ENCODE measurements around the gene GAL3ST2. TPM values are rescaled to one million over a fixed set of nuclear protein-coding genes. Genes with fewer than 3 reads are reported as not detected.

Gene GAL3ST2
- total RNA-seq, 2 donors from 2014 or later: 0.49 to 2.2 TPM

GRCh38 chr2:241762933-241763369 is 13.7 kb upstream of the GAL3ST2 start:
- Histone ChIP-seq H3K9me3 (no peaks in the 10 kb centered on the region), H3K36me3 (peaks cover 16% of the 10 kb centered on the region), H3K4me1 (ENCODE audit: control insufficient read depth in 1 of 2, low read depth in 2 of 2) (no peaks in the 10 kb centered on the region), H3K4me3 (no peak overlapping the region), H3K27ac (no peak overlapping the region), H3K27me3 (replicated peaks; ENCODE audit: insufficient read depth) (no peaks in the 10 kb centered on the region)
- TF ChIP-seq CTCF (IDR thresholded peaks at IDR 0.05): no peak
- DNase-seq (ENCODE audit: low spot score) (no peak), ATAC-seq (ENCODE audit: insufficient number of reproducible peaks, low FRiP score, low read depth) (no peak)

GRCh38 chr2:241763551-241764274 is 12.9 kb upstream of the GAL3ST2 start:
- no peaks in the 10 kb centered on the region for H3K9me3 ChIP-seq
- DNase-seq (ENCODE audit: low spot score) (no peak), ATAC-seq (ENCODE audit: insufficient number of reproducible peaks, low FRiP score, low read depth) (no peak)
- H3K27me3 ChIP-seq (replicated peaks; ENCODE audit: insufficient read depth): no peaks in the 10 kb centered on the region
- TF ChIP-seq CTCF (IDR thresholded peaks at IDR 0.05): no peak
- peaks cover 16% of the 10 kb centered on the region for H3K36me3 ChIP-seq
- H3K27ac ChIP-seq: no peak overlapping the region
- no peak overlapping the region for H3K4me3 ChIP-seq
- H3K4me1 ChIP-seq (ENCODE audit: control insufficient read depth in 1 of 2, low read depth in 2 of 2): no peaks in the 10 kb centered on the region

- H3K27me3 ChIP-seq (replicated peaks; ENCODE audit: insufficient read depth): no peaks in the 10 kb centered on the region
- no peaks in the 10 kb centered on the region for H3K4me1 ChIP-seq (ENCODE audit: control insufficient read depth in 1 of 2, low read depth in 2 of 2)
- H3K27ac ChIP-seq: no peak overlapping the region
- H3K9me3 ChIP-seq: no peaks in the 10 kb centered on the region
- H3K36me3 ChIP-seq: peaks cover 16% of the 10 kb centered on the region
- no peak for TF ChIP-seq CTCF (IDR thresholded peaks at IDR 0.05)
- ATAC-seq (ENCODE audit: insufficient number of reproducible peaks, low FRiP score, low read depth) (no peak), DNase-seq (ENCODE audit: low spot score) (no peak)
- no peak overlapping the region for H3K4me3 ChIP-seq
Measured at GRCh38 chr2:241764275-241765241, 12.1 kb upstream of the GAL3ST2 start.

GRCh38 chr2:241767464-241768250 is 9.0 kb upstream of the GAL3ST2 start:
- no peak for TF ChIP-seq CTCF (IDR thresholded peaks at IDR 0.05)
- no peak for DNase-seq (ENCODE audit: low spot score)
- Histone ChIP-seq H3K4me1 (ENCODE audit: control insufficient read depth in 1 of 2, low read depth in 2 of 2) (no peaks in the 10 kb centered on the region), H3K27ac (no peak overlapping the region), H3K27me3 (replicated peaks; ENCODE audit: insufficient read depth) (no peaks in the 10 kb centered on the region), H3K36me3 (peaks cover 2% of the 10 kb centered on the region), H3K4me3 (no peak overlapping the region), H3K9me3 (no peaks in the 10 kb centered on the region)
- no peak for ATAC-seq (ENCODE audit: insufficient number of reproducible peaks, low FRiP score, low read depth)

Measured in thoracic aorta (tissue), 2 donors.